Stimulated activated naive CD4-positive, alpha-beta T cell treated with Interleukin-2 at 50 U/mL for 16 hours (primary cell): ENCODE measurements around the gene HCN4.

Experiments
- DNase-seq: peaks from one replicate; lab custom pipeline; 2025; lab: John Stamatoyannopoulos, UW

The HCN4 gene

GRCh38 chr15:73295630-73296286 is 73.0 kb downstream of the HCN4 start:
- DNase-seq = no peak

DNA sequence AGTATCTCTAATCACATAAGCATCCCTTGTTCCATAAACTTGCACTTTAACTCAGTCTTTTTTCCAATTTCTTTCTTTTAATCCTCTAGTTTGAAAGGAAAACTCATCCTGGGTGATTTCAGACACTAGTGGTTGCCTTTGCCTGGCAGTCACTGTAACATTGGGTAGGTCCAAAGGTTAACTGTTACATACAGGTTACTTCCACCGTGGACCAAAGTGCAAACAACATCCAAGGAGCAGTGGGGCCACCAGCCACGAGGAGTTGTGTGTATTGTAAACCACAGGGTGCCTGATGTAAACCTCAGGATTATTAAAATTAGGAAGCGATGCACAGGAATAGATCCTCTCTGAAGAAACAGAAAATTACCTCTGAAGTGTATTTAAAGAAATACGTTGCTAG is 75.0 kb downstream of the HCN4 start:
- no peak for DNase-seq

DNA sequence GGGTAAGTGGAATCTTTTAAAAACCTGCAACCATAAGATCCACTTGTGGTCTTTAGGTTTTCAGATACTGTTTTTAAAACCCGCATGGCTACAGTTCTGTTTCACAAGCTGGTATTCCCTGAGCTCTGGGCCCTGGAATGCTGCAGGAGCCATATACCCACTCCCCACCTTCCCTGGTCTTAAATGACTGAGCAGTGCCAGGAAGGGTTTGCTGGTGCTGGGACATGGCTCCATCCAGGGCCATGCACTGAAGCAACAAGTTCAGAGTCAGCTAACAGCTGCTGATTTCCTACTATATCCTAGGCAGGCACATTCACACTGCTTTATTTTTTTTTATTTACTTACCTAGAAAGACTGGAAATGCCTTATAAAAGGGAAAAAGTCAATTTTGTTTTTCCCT is 77.3 kb downstream of the HCN4 start:
- no peak for DNase-seq

DNA sequence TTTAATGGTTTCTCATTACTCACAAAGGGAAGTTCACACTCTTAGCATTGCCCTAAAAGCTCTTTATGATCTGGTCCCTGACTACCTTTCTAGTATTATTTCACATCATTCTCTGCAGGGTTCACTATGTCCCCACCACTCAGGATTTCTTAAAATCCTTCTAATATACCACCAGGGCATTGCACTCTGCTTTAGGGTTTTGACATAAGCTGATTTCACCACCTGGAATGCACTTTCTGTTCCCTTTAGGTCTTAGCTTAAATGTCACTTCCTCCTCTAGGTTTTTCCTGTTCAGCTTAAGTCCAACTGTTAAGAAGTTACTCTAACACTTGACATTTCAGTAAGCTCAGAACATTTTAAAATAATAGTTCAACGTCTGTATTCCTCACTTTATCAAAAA is 81.7 kb downstream of the HCN4 start:
- no peak for DNase-seq

- DNase-seq = no peak
These were observed 82.4 kb downstream of the HCN4 start for GRCh38 chr15:73286311-73286710.

DNA sequence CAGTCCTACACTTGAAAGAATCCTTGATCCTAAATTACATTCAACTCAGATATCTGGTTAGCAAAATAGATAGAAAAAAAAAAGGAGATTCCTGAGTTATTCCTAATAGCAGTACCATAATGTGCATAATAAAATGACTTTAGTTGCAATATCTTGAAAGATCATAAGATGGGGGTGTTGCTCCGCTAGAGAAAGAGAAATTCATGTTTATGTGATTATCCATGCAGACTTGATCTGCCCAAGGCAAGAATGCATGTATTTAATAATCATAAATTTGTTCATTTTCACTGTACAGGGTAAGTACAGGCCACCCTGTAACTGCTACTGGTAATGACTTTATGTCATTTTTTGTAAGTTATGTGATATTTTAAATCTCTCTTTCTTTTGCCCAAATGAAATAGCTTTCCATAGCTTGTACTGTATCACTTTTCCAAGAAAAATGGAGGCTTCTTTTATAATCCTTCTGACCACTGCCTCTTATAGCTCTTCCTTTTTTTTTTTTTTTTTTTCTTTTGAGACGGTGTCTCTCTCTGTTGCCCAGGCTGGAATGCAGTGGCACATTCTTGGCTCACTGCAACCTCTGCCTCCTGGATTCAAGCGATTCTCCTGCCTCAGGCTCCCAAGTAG is 84.6 kb downstream of the HCN4 start:
- no peak for DNase-seq

- no peak for DNase-seq
These were observed 85.3 kb downstream of the HCN4 start for GRCh38 chr15:73283366-73283962.

GRCh38 chr15:73282567-73283365 is 86.0 kb downstream of the HCN4 start:
- DNase-seq = no peak

- DNase-seq = no peak
These were observed 92.9 kb downstream of the HCN4 start for GRCh38 chr15:73275862-73276261.

- DNase-seq = peak; percentile 15
These were observed 95.4 kb downstream of the HCN4 start for GRCh38 chr15:73273181-73274002.

- DNase-seq = no peak
These were observed 98.2 kb downstream of the HCN4 start for GRCh38 chr15:73270366-73271097.
